Neural crest cell (in vitro differentiated cells): ENCODE measurements around the gene ZNF692. TPM values are rescaled to one million over a fixed set of nuclear protein-coding genes. Genes with fewer than 3 reads are reported as not detected.
A peak's percentile ranks its signal among the peaks of the same experiment; 100 is the strongest.

Source experiments
- DNase-seq: peaks from one replicate; pipeline ENCODE4 v3.0.0; 2021; ENCODE audit warnings: low read depth, mixed read lengths, low spot score
- H3K27ac Mint-ChIP-seq: one replicate; pipeline ENCODE4 v1.8.0; 2021; ENCODE audit warnings: mild to moderate bottlenecking, mixed read lengths; ENCODE audit not compliant: unreplicated experiment
- H3K27me3 Mint-ChIP-seq: 2 replicates; pipeline ENCODE4 v1.8.0; 2021; ENCODE audit warnings: low read depth, mild to moderate bottlenecking, mixed read lengths
- H3K36me3 Mint-ChIP-seq: 2 replicates; pipeline ENCODE4 v1.8.0; 2021; ENCODE audit warnings: low read depth, mild to moderate bottlenecking, mixed read lengths
- H3K4me1 Mint-ChIP-seq: 2 replicates; pipeline ENCODE4 v1.8.0; 2021; ENCODE audit warnings: mixed read lengths
- H3K4me3 Mint-ChIP-seq: one replicate; pipeline ENCODE4 v1.8.0; 2021; ENCODE audit warnings: mild to moderate bottlenecking, mixed read lengths
- H3K9me3 Mint-ChIP-seq: 2 replicates; pipeline ENCODE4 v1.8.0; 2021; ENCODE audit warnings: mixed read lengths
- long read RNA-seq: library from polyadenylated mRNA; unstranded; transcript quantifications from one replicate; pipeline ENCODE4 v2.0.0, GENCODE V29; 2020
- total RNA-seq: library from RNA; stranded (reverse); gene quantifications from 2 replicates; pipeline ENCODE4 v1.2.1, GENCODE V29; 2021
- TF ChIP-seq, protein P1 (sequence below): fragments of 200-600 bp; sonication (generic); conservative IDR thresholded peaks from 2 replicates; pipeline ENCODE4 v1.5.0; 2021; ENCODE audit warnings: antibody characterized with exemption, mild to moderate bottlenecking

Gene ZNF692, protein sequence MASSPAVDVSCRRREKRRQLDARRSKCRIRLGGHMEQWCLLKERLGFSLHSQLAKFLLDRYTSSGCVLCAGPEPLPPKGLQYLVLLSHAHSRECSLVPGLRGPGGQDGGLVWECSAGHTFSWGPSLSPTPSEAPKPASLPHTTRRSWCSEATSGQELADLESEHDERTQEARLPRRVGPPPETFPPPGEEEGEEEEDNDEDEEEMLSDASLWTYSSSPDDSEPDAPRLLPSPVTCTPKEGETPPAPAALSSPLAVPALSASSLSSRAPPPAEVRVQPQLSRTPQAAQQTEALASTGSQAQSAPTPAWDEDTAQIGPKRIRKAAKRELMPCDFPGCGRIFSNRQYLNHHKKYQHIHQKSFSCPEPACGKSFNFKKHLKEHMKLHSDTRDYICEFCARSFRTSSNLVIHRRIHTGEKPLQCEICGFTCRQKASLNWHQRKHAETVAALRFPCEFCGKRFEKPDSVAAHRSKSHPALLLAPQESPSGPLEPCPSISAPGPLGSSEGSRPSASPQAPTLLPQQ
- 72.5 and 72.8 TPM in 2 replicates for total RNA-seq
- long read RNA-seq, partial matches to known transcripts: 2 of 6 reads
- long read RNA-seq, other reads (novel, unspliced or antisense): 3 of 6 reads

DNA sequence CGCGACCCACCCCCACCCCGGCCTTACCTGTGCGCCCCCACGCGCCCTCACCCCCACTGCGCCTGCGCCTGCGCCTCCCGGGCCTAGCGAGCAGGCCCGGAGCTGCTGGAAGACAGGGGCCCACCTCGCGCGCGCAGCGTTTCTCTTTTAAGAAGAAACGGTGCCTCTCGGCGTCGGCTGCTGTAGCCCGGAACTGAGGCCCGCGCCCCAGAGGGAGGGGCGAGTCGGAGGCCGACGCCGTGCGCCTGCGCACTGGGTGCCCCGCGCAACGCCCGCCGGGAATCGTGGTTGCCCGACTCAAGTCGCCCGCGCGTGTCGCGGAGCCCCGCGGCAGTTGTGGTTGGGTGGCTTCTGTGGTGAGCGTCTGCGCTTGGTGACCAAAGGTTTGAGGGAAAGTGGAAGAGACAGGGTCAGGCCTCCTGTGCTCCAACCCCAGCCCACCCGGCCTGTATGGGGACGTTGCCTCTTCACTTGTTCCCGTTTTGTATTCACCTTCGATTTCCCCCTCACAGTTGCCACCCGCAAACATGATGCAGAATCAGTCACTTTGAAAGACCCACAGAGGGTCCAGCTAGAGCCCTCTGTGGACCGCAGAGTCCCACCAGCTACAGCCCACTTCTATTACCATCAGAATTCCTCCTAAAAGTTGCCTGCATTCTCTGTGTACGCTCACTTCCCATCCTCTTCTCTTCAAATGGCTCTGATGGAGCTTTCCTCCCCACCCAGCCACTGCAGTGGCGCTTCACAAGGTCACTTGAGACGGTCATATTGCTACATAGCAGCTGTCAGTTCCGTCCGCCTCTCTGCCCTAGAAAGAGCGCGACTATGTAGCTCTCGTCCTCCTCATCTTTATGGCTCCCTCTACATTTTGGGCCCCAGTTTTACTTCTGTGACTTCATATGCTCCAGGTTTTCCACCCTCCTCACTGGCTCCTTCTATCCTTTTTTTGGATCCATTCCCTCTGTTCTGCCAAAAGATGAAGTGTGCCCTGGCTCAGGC lies at the start of gene ZNF692:
Gene ZNF692, minus strand, starts transcription at position 195 of the 999 bp plus-strand sequence. CDS start 776 bp downstream, outside the sequence.
- H3K9me3 Mint-ChIP-seq: no peaks in the 10 kb centered on the region
- peak within 1 kb of the TSS; percentile 98 for H3K27ac Mint-ChIP-seq
- DNase-seq: peak; percentile 92
- H3K36me3 Mint-ChIP-seq: peaks cover 8% of the 10 kb centered on the region
- H3K27me3 Mint-ChIP-seq: peaks cover 34% of the 10 kb centered on the region
- H3K4me1 Mint-ChIP-seq: peaks cover 40% of the 10 kb centered on the region
- H3K4me3 Mint-ChIP-seq: peak within 1 kb of the TSS; percentile 90
- TF ChIP-seq, protein P1, sequence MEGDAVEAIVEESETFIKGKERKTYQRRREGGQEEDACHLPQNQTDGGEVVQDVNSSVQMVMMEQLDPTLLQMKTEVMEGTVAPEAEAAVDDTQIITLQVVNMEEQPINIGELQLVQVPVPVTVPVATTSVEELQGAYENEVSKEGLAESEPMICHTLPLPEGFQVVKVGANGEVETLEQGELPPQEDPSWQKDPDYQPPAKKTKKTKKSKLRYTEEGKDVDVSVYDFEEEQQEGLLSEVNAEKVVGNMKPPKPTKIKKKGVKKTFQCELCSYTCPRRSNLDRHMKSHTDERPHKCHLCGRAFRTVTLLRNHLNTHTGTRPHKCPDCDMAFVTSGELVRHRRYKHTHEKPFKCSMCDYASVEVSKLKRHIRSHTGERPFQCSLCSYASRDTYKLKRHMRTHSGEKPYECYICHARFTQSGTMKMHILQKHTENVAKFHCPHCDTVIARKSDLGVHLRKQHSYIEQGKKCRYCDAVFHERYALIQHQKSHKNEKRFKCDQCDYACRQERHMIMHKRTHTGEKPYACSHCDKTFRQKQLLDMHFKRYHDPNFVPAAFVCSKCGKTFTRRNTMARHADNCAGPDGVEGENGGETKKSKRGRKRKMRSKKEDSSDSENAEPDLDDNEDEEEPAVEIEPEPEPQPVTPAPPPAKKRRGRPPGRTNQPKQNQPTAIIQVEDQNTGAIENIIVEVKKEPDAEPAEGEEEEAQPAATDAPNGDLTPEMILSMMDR: peak; percentile 9

DNA sequence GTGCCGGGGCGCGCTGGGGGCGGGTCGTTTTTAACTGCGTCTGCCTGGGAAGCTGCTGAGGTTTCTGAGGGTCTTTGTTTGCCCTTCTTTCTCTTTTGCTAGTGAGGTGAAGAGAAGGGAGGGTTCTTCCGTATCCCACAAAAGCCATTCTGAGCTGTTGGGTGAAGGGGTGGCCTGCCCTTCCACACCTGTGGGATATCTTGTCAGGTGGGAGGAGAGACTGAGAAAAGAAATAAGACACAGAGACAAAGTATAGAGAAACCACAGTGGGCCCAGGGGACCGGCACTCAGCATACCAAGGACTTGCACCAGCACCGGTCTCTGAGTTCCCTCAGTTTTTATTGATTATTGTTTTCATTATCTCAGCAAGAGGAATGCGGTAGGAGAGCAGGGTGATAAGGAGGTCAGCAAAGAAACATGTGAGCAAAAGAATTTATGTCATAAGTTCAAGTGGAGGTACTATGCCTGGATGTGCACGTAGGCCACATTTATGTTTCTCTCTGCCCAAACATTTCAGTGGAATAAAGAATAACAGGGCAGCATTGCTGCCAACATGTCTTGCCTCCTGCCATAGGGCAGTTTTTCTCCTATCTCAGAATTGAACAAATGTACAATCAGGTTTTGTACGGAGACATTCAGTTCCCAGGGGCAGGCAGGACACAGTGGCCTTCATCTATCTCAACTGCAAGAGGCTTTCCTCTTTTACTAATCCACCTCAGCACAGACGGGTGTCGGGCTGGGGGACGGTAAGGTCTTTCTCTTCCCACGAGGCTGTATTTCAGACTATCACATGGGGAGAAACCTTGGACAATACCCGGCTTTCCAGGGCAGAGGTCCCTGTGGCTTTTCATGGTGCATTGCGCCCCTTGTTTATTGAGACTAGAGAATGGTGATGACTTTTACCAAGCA lies 48.1 kb upstream of the ZNF692 start:
- Mint-ChIP-seq H3K27me3 (peaks cover 13% of the 10 kb centered on the region), H3K36me3 (peaks cover 14% of the 10 kb centered on the region), H3K4me3 (peak overlapping the region; percentile 98), H3K4me1 (peaks cover 25% of the 10 kb centered on the region), H3K9me3 (no peaks in the 10 kb centered on the region), H3K27ac (peak overlapping the region; percentile 100)
- no peak for DNase-seq
- TF ChIP-seq, protein P1: no peak

DNA sequence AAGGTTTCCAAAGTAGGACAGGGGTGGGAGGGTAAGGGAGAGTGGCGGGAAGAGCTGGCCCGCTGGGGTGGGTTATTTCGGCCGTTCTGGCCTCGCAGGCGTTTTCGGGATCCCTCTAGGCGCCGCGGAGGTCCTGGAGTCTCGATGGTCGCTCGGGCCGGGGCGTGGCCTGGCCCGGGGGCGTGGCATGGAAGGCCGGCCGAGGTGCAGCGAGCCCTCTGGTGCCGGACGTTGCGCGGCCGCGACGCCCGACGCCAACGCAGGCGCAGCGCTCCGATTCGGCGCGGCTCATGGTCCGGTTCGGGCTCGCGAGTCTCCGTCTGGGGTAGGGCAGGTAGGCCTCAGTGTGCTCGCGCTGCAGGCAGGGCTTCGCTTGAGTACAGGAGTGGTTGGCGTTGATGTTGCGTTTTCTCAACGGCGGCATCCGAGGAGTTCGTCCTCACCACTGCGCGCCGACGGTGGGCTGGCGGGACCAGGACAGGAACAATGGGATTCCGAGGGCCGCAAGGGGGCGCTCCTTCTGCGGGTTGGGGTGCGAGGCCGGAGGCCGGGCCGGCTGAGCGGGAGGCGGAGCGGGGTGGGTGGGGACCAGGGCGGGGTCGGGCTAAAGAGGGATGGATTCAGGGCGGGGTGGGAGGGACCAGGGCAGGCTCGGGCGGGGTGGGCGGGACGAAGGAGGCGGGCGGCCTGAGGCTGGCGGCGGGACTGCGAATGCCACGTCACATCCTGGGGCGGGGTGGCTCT lies 47.3 kb upstream of the ZNF692 start, which contains the start of gene PGBD2:
Gene PGBD2, plus strand, starts transcription at position 227 of the 744 bp plus-strand sequence. CDS start 7,628 bp downstream, outside the sequence.
- TF ChIP-seq, protein P1: peak; percentile 77
- H3K27ac Mint-ChIP-seq: peak within 1 kb of the TSS; percentile 100
- peaks cover 14% of the 10 kb centered on the region for H3K36me3 Mint-ChIP-seq
- H3K4me1 Mint-ChIP-seq: peaks cover 25% of the 10 kb centered on the region
- H3K9me3 Mint-ChIP-seq: no peaks in the 10 kb centered on the region
- peak; percentile 96 for DNase-seq
- peak within 1 kb of the TSS; percentile 98 for H3K4me3 Mint-ChIP-seq
- peaks cover 20% of the 10 kb centered on the region for H3K27me3 Mint-ChIP-seq

DNA sequence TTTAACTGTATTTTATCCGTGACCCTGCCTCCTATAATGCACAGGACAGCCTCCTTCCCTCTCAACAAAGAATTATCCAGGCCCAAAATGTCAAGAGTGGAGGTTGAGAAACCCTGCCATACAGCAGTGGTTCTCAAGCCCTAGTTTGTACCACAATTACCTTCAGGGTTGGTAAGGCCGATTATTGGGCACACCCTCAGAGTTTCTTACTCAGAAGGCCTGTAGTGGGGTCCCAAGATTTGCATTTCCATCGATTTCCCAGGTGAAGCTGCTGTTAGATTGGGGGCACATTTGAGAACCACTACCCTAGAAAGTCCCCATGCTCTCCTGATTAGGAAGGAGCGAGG lies 46.8 kb upstream of the ZNF692 start:
- peaks cover 11% of the 10 kb centered on the region for H3K36me3 Mint-ChIP-seq
- peak overlapping the region; percentile 88 for H3K4me3 Mint-ChIP-seq
- peaks cover 24% of the 10 kb centered on the region for H3K27me3 Mint-ChIP-seq
- peaks cover 25% of the 10 kb centered on the region for H3K4me1 Mint-ChIP-seq
- peak overlapping the region; percentile 46 for H3K27ac Mint-ChIP-seq
- TF ChIP-seq, protein P1: no peak
- DNase-seq: no peak
- H3K9me3 Mint-ChIP-seq: no peaks in the 10 kb centered on the region
